ENCODE data around the gene BTBD9.

The BTBD9 gene

GRCh38 chr6:38527371-38527770 is 112.4 kb downstream of the BTBD9 start:
- H3K4me3 ChIP-seq (ENCODE audit: low read length): no peak overlapping the region
- no peak for DNase-seq (ENCODE audit: low read depth)
- TF ChIP-seq CTCF (conservative IDR thresholded peaks at IDR 0.05; ENCODE audit: low read depth, low read length): no peak

- no peak for DNase-seq (ENCODE audit: low read depth)
- no peak overlapping the region for H3K4me3 ChIP-seq (ENCODE audit: low read length)
- TF ChIP-seq CTCF (conservative IDR thresholded peaks at IDR 0.05; ENCODE audit: low read depth, low read length): no peak
These were observed 113.8 kb downstream of the BTBD9 start for GRCh38 chr6:38525888-38526287.

GRCh38 chr6:38524436-38525145 is 115.1 kb downstream of the BTBD9 start:
- DNase-seq (ENCODE audit: low read depth): no peak
- no peak for TF ChIP-seq CTCF (conservative IDR thresholded peaks at IDR 0.05; ENCODE audit: low read depth, low read length)
- no peak overlapping the region for H3K4me3 ChIP-seq (ENCODE audit: low read length)

- no peak overlapping the region for H3K4me3 ChIP-seq (ENCODE audit: low read length)
- no peak for DNase-seq (ENCODE audit: low read depth)
- no peak for TF ChIP-seq CTCF (conservative IDR thresholded peaks at IDR 0.05; ENCODE audit: low read depth, low read length)
These were observed 117.4 kb downstream of the BTBD9 start for GRCh38 chr6:38522322-38522721.

GRCh38 chr6:38518511-38519304 is 121.0 kb downstream of the BTBD9 start:
- DNase-seq (ENCODE audit: low read depth): no peak
- no peak for TF ChIP-seq CTCF (conservative IDR thresholded peaks at IDR 0.05; ENCODE audit: low read depth, low read length)
- H3K4me3 ChIP-seq (ENCODE audit: low read length): no peak overlapping the region

GRCh38 chr6:38517005-38517404 is 122.7 kb downstream of the BTBD9 start:
- no peak for DNase-seq (ENCODE audit: low read depth)
- TF ChIP-seq CTCF (conservative IDR thresholded peaks at IDR 0.05; ENCODE audit: low read depth, low read length): no peak
- H3K4me3 ChIP-seq (ENCODE audit: low read length): no peak overlapping the region

GRCh38 chr6:38514399-38514798 is 125.3 kb downstream of the BTBD9 start:
- H3K4me3 ChIP-seq (ENCODE audit: low read length): no peak overlapping the region
- DNase-seq (ENCODE audit: low read depth): no peak
- no peak for TF ChIP-seq CTCF (conservative IDR thresholded peaks at IDR 0.05; ENCODE audit: low read depth, low read length)

Measured in retinal pigment epithelial cell (primary cell).